Measurements from ENCODE around the gene RMRP.

Gene RMRP

GRCh38 chr9:35675204-35675603 is 17.4 kb upstream of the RMRP start:
- H3K36me3 ChIP-seq (ENCODE audit: insufficient read depth, low read length): no peaks in the 10 kb centered on the region
- no peak overlapping the region for H3K9ac ChIP-seq (ENCODE audit: low read depth, low read length)
- no peak overlapping the region for H3K4me3 ChIP-seq (ENCODE audit: low read depth in 1 of 2, low read length in 2 of 2)

GRCh38 chr9:35674025-35674361 is 16.2 kb upstream of the RMRP start:
- no peak overlapping the region for H3K9ac ChIP-seq (ENCODE audit: low read depth, low read length)
- TF ChIP-seq, protein P1, sequence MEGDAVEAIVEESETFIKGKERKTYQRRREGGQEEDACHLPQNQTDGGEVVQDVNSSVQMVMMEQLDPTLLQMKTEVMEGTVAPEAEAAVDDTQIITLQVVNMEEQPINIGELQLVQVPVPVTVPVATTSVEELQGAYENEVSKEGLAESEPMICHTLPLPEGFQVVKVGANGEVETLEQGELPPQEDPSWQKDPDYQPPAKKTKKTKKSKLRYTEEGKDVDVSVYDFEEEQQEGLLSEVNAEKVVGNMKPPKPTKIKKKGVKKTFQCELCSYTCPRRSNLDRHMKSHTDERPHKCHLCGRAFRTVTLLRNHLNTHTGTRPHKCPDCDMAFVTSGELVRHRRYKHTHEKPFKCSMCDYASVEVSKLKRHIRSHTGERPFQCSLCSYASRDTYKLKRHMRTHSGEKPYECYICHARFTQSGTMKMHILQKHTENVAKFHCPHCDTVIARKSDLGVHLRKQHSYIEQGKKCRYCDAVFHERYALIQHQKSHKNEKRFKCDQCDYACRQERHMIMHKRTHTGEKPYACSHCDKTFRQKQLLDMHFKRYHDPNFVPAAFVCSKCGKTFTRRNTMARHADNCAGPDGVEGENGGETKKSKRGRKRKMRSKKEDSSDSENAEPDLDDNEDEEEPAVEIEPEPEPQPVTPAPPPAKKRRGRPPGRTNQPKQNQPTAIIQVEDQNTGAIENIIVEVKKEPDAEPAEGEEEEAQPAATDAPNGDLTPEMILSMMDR (IDR thresholded peaks at IDR 0.05; ENCODE audit: borderline replicate concordance, extremely low read depth, low read length, poor library complexity, severe bottlenecking): no peak
- no peak for TF ChIP-seq EZH2 (IDR thresholded peaks at IDR 0.05; ENCODE audit: borderline replicate concordance, low read depth, low read length, severe bottlenecking)

More at GRCh38 chr9:35675204-35675603, 17.4 kb upstream of the RMRP start:
- no peaks in the 10 kb centered on the region for H3K9me3 ChIP-seq (ENCODE audit: insufficient read depth, low read length, severe bottlenecking)
- no peak overlapping the region for H2AFZ ChIP-seq (ENCODE audit: low read depth, low read length)
- no peaks in the 10 kb centered on the region for H4K20me1 ChIP-seq (ENCODE audit: insufficient read depth, low read length)
- ATAC-seq (ENCODE audit: insufficient read depth, low read depth) (no peak), DNase-seq (no peak)
- no peak overlapping the region for H3K4me2 ChIP-seq (ENCODE audit: insufficient read depth, low read length)
- H3K4me1 ChIP-seq (ENCODE audit: insufficient read depth, low read length): no peaks in the 10 kb centered on the region
- H3K27me3 ChIP-seq (ENCODE audit: insufficient read depth, low read length, poor library complexity): no peaks in the 10 kb centered on the region
- TF ChIP-seq, protein P1 (IDR thresholded peaks at IDR 0.05; ENCODE audit: borderline replicate concordance, extremely low read depth, low read length, poor library complexity, severe bottlenecking): no peak
- TF ChIP-seq EZH2 (IDR thresholded peaks at IDR 0.05; ENCODE audit: borderline replicate concordance, low read depth, low read length, severe bottlenecking): no peak
- no peaks in the 10 kb centered on the region for H3K79me2 ChIP-seq (ENCODE audit: insufficient read depth, low read length)
- H3K27ac ChIP-seq (ENCODE audit: low read length): no peak overlapping the region

GRCh38 chr9:35673132-35674024 is 15.6 kb upstream of the RMRP start, which contains the start of gene CA9:
Gene CA9 (plus strand): TSS chr9:35673928. CDS start chr9:35673960, 32 bp downstream.
- Histone ChIP-seq H4K20me1 (ENCODE audit: insufficient read depth, low read length) (no peaks in the 10 kb centered on the region), H3K9me3 (ENCODE audit: insufficient read depth, low read length, severe bottlenecking) (no peaks in the 10 kb centered on the region), H3K4me1 (ENCODE audit: insufficient read depth, low read length) (no peaks in the 10 kb centered on the region), H3K4me3 (ENCODE audit: low read depth in 1 of 2, low read length in 2 of 2) (no peak within 1 kb of the TSS), H3K4me2 (ENCODE audit: insufficient read depth, low read length) (no peak within 1 kb of the TSS), H3K79me2 (ENCODE audit: insufficient read depth, low read length) (no peaks in the 10 kb centered on the region), H3K9ac (ENCODE audit: low read depth, low read length) (no peak within 1 kb of the TSS), H2AFZ (ENCODE audit: low read depth, low read length) (no peak within 1 kb of the TSS), H3K27ac (ENCODE audit: low read length) (no peak within 1 kb of the TSS), H3K36me3 (ENCODE audit: insufficient read depth, low read length) (no peaks in the 10 kb centered on the region), H3K27me3 (ENCODE audit: insufficient read depth, low read length, poor library complexity) (no peaks in the 10 kb centered on the region)
- TF ChIP-seq, protein P1 (IDR thresholded peaks at IDR 0.05; ENCODE audit: borderline replicate concordance, extremely low read depth, low read length, poor library complexity, severe bottlenecking): no peak
- TF ChIP-seq EZH2 (IDR thresholded peaks at IDR 0.05; ENCODE audit: borderline replicate concordance, low read depth, low read length, severe bottlenecking): no peak
- ATAC-seq (ENCODE audit: insufficient read depth, low read depth) (no peak), DNase-seq (no peak)

More at GRCh38 chr9:35674025-35674361, 16.2 kb upstream of the RMRP start:
- Histone ChIP-seq H3K27ac (ENCODE audit: low read length) (no peak overlapping the region), H2AFZ (ENCODE audit: low read depth, low read length) (no peak overlapping the region), H3K27me3 (ENCODE audit: insufficient read depth, low read length, poor library complexity) (no peaks in the 10 kb centered on the region), H4K20me1 (ENCODE audit: insufficient read depth, low read length) (no peaks in the 10 kb centered on the region), H3K4me1 (ENCODE audit: insufficient read depth, low read length) (no peaks in the 10 kb centered on the region), H3K9me3 (ENCODE audit: insufficient read depth, low read length, severe bottlenecking) (no peaks in the 10 kb centered on the region), H3K79me2 (ENCODE audit: insufficient read depth, low read length) (no peaks in the 10 kb centered on the region), H3K4me2 (ENCODE audit: insufficient read depth, low read length) (no peak overlapping the region), H3K4me3 (ENCODE audit: low read depth in 1 of 2, low read length in 2 of 2) (no peak overlapping the region), H3K36me3 (ENCODE audit: insufficient read depth, low read length) (no peaks in the 10 kb centered on the region)
- ATAC-seq (ENCODE audit: insufficient read depth, low read depth) (no peak), DNase-seq (no peak)

Measured in DND-41 (cell line).